ENCODE measurements around the gene PRDM16.

DNA sequence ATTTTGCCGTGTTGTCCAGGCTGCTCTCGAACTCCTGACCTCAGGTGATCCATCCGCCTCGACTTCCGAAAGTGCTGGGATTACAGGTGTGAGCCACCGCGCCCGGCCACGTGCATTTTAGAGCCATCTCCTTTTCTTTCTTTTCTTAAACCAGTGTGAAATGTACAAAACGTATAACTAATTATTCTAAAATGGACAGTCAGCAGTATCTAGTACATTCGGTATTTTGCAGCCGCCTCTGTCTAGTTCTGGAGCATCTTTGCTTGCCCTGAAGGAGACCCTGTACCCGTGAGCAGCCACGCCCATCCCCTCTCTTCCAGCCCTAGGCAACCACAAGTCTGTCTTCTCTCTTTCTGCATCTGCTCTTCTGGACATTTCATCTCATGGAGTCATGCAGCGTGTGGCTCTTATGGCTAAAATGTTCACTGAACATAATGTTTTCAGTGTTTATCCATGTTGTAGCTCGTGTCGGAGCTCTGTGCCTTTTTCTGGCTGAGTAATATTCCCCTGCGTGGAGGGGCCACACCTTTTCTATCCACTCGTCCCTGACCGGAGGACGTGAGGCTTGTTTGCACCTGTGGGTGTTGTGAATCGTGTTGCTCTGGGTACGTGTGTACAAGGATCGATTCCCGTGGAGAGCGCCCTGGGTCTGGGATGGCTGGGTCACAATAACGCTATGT lies 198.0 kb downstream of the PRDM16 start:
- TF ChIP-seq, protein P1, sequence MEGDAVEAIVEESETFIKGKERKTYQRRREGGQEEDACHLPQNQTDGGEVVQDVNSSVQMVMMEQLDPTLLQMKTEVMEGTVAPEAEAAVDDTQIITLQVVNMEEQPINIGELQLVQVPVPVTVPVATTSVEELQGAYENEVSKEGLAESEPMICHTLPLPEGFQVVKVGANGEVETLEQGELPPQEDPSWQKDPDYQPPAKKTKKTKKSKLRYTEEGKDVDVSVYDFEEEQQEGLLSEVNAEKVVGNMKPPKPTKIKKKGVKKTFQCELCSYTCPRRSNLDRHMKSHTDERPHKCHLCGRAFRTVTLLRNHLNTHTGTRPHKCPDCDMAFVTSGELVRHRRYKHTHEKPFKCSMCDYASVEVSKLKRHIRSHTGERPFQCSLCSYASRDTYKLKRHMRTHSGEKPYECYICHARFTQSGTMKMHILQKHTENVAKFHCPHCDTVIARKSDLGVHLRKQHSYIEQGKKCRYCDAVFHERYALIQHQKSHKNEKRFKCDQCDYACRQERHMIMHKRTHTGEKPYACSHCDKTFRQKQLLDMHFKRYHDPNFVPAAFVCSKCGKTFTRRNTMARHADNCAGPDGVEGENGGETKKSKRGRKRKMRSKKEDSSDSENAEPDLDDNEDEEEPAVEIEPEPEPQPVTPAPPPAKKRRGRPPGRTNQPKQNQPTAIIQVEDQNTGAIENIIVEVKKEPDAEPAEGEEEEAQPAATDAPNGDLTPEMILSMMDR (IDR thresholded peaks at IDR 0.05), result no peak
- no peak for TF ChIP-seq POLR2A (IDR thresholded peaks at IDR 0.05)

Data from uterus (tissue), 2 donors.